PFSK-1 (cell line): Measurements from ENCODE around the gene ASB12.

Source experiments
- FOXP2 ChIP-seq: optimal IDR thresholded peaks from 2 replicates; pipeline ENCODE3; 2011; ENCODE audit warnings: borderline replicate concordance, control low read depth, inconsistent platforms; ENCODE audit not compliant: insufficient read depth; ENCODE audit errors: extremely low read length, extremely low read depth
- POLR2AphosphoS5 ChIP-seq: IDR thresholded peaks from 2 replicates; pipeline ENCODE4 v1.6.1; 2012; ENCODE audit warnings: low read depth, mild to moderate bottlenecking, control low read depth, low read length, moderate library complexity
- SIN3A ChIP-seq: IDR thresholded peaks from 2 replicates; pipeline ENCODE4 v1.6.1; 2012; ENCODE audit warnings: mild to moderate bottlenecking, low read length, moderate library complexity, borderline replicate concordance; ENCODE audit not compliant: insufficient read depth
- TAF1 ChIP-seq: IDR thresholded peaks from 2 replicates; pipeline ENCODE4 v1.6.1; 2012; ENCODE audit warnings: low read length, control low read depth, borderline replicate concordance; ENCODE audit not compliant: insufficient read depth
- TF ChIP-seq, protein P1 (sequence below), 2 experiments: IDR thresholded peaks; 2 replicates each; pipeline versions ENCODE4 v1.6.1 to v1.8.0; 2011 to 2012; ENCODE audit warnings: low read depth in 2 of 2, low read length in 2 of 2, control low read depth in 1 of 2, inconsistent platforms in 1 of 2, mild to moderate bottlenecking in 1 of 2, moderate library complexity in 1 of 2; ENCODE audit not compliant: insufficient read depth in 1 of 2

Gene ASB12

DNA sequence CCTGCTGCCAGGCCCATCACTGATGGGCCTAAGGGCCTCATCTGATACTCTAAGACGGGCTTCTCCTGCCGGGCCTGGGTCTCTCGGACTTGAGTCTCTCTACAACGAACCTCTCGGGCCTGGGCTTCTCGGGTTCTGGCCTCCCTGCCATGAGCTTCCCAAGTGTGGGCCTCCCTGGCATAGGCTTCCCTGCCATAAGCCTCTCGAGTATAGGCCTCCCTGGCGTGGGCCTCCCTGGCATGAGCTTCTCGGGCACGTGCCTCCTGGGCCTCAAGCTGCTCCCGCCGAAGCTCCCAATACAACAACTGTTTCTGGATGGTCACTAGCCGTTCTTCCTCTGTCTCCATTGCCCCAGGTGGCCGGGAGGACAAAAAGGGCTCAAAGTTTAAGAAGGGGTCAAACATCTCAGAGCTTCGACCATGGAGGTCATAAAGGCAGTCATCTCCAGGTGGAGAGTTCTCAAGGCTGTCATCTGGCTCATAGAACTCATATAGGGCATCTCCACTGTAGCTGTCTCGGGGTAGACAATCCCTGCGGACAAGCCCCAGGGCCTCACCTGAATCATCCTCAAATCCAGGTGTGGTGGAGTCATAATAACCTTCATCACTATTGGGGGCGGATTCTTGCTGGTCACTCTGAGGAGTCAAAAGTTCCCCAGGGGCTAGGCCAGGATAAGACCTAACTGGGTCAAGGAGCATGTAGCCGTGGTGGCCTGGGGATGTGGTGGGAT lies 39.0 kb downstream of the ASB12 start:
- TF ChIP-seq, protein P1, sequence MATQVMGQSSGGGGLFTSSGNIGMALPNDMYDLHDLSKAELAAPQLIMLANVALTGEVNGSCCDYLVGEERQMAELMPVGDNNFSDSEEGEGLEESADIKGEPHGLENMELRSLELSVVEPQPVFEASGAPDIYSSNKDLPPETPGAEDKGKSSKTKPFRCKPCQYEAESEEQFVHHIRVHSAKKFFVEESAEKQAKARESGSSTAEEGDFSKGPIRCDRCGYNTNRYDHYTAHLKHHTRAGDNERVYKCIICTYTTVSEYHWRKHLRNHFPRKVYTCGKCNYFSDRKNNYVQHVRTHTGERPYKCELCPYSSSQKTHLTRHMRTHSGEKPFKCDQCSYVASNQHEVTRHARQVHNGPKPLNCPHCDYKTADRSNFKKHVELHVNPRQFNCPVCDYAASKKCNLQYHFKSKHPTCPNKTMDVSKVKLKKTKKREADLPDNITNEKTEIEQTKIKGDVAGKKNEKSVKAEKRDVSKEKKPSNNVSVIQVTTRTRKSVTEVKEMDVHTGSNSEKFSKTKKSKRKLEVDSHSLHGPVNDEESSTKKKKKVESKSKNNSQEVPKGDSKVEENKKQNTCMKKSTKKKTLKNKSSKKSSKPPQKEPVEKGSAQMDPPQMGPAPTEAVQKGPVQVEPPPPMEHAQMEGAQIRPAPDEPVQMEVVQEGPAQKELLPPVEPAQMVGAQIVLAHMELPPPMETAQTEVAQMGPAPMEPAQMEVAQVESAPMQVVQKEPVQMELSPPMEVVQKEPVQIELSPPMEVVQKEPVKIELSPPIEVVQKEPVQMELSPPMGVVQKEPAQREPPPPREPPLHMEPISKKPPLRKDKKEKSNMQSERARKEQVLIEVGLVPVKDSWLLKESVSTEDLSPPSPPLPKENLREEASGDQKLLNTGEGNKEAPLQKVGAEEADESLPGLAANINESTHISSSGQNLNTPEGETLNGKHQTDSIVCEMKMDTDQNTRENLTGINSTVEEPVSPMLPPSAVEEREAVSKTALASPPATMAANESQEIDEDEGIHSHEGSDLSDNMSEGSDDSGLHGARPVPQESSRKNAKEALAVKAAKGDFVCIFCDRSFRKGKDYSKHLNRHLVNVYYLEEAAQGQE (IDR thresholded peaks at IDR 0.05; ENCODE audit: insufficient read depth in 1 of 2, low read depth in 2 of 2, low read length in 2 of 2): no peak
- TF ChIP-seq FOXP2: no peak
- no peak for TF ChIP-seq POLR2AphosphoS5
- no peak for TF ChIP-seq SIN3A
- TF ChIP-seq TAF1: no peak

DNA sequence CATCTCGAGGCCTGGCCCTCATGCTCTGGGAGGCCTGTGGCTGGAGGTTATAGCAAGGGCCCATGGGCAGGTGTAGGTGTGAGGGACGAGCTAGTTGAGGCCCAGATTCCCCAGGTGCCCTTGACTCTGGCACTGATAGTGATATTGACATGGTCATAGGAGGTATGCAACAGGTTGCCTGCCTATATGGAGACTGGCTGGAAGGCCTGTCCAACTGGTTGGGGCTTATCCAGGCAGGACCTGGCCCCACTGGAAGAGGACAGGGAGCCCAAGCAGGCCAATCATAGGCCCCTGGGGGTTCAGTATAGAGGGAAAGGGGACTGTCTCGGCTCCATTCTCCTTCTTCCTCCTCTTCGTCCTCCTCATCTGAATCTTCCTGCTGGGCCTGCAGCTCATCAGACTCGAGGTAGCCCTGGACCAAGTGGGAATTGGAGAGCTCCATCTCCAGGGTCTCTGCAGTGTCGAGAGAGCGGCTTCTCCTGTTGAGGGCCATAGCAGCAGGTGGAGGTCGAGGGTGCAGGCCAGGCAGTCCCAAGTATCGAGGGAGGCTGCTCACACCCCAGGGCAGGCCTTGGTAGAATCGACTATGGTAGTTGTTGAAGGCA lies 40.2 kb downstream of the ASB12 start:
- TF ChIP-seq FOXP2 (no peak), SIN3A (no peak), POLR2AphosphoS5 (no peak), TAF1 (no peak)
- TF ChIP-seq, protein P1 (IDR thresholded peaks at IDR 0.05; ENCODE audit: insufficient read depth in 1 of 2, low read depth in 2 of 2, low read length in 2 of 2): no peak

DNA sequence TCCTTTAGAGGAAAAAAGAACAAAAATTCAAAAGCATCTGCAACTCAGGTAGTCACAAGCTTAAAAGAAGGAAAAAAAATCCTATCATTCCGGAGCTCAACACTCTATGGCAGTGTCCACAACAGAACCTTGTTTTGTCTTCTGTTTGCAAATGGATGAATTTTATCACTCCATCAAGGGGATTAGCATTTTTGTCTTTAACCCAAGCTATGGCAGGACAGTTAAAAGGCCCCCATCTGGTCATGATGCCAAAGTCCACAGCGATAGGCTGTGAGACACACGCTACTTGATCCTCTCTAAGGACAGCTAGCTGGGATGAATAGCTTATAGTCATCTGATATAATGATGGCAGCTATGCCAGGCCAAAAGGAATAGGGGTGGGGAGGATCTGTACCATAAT lies 41.5 kb downstream of the ASB12 start:
- TF ChIP-seq TAF1: no peak
- no peak for TF ChIP-seq POLR2AphosphoS5
- TF ChIP-seq FOXP2: no peak
- TF ChIP-seq, protein P1 (IDR thresholded peaks at IDR 0.05; ENCODE audit: insufficient read depth in 1 of 2, low read depth in 2 of 2, low read length in 2 of 2): no peak
- TF ChIP-seq SIN3A: no peak

DNA sequence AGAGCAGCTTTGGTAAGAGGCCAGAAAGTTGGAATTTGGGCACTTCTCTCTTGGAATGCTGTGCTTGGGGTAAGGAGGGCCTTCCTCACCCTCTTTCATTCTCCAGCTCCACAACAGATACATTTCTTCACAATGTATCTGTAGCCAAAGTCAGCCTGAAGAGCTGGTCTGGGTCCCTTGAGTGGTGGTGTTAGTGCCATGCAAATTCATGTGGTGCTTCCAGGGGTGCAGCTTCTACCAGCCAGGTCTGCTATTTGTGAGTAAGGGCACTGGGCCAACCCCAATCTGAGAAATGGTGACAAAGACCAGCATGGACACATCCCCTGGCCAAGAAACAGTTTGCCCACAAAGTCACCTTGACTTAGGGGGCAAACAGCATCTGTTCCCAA lies 42.7 kb downstream of the ASB12 start:
- TF ChIP-seq, protein P1 (IDR thresholded peaks at IDR 0.05; ENCODE audit: insufficient read depth in 1 of 2, low read depth in 2 of 2, low read length in 2 of 2): no peak
- no peak for TF ChIP-seq POLR2AphosphoS5
- no peak for TF ChIP-seq SIN3A
- no peak for TF ChIP-seq FOXP2
- no peak for TF ChIP-seq TAF1
